COLO668 (cell line): Measurements from ENCODE around the gene ACAA1.
A peak's percentile ranks its signal among the peaks of the same experiment; 100 is the strongest.
"Not testable (repeated sequence)": the region's sequence is repeated elsewhere in the genome, so short reads cannot be mapped to it uniquely, and the experiment has no call there.

ENCODE experiments used
- DNase-seq: peaks from one replicate; lab custom pipeline; 2025; ENCODE audit not compliant: unreplicated experiment; lab: John Stamatoyannopoulos, UW

Gene ACAA1, protein sequence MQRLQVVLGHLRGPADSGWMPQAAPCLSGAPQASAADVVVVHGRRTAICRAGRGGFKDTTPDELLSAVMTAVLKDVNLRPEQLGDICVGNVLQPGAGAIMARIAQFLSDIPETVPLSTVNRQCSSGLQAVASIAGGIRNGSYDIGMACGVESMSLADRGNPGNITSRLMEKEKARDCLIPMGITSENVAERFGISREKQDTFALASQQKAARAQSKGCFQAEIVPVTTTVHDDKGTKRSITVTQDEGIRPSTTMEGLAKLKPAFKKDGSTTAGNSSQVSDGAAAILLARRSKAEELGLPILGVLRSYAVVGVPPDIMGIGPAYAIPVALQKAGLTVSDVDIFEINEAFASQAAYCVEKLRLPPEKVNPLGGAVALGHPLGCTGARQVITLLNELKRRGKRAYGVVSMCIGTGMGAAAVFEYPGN

DNA sequence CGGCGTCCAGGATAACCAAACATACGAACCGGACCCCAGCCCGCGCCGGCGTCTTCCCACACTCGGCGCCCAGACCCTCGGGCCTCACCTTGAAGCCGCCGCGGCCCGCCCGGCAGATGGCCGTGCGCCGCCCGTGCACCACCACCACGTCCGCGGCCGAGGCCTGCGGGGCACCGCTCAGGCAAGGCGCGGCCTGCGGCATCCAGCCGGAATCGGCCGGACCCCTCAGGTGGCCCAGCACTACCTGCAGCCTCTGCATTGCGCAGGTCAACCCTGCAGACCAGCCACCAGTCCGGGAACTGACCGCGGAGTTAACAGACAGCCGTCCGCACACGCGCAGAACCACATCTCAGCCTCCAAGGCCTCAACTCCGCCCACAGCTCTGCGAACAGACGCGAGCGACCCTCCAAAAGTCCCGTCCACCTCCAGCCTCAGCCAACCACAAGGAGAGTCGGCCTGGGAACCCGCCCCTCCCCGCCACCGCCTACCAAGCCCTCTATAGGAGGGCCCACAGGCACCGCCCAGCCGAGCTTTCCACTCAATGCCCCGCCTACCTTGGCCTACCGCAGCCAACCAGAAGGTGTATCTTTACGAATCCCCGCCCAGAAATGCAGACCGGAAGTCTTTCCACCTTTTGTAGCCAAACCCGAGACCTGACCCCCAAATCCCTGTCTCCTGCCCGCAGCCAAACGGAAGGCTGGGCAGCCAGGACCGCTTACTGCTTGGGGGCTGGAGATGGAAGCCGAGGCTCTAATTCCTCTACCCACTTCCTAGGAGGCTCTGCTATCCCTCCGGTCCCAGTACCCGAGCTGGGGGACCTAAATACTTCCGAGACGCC, at the start of gene ACAA1:
Gene ACAA1, minus strand, starts transcription at position 351 of the 838 bp plus-strand sequence. Its CDS starts 92 bp downstream, at position 259.
- peak; percentile 96 for DNase-seq

DNA sequence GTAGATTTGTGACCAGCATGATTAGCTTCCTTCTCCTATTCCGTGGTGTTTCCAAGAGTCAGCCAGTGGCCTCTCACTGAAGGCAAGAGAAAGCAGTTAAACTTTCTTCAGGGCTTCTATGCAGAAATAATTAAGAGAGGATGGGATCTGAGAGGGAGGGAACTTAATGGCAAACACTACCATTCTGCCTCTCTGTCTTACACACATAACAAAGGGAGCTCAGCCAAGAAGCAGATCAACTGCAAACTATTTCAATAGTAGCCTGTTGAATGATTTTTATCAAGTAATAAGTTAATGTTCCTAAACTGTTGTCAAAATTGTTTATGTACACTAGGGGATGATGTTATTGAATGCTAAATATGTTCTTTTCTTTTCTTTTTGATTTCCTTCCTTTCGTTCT, 40.3 kb upstream of the ACAA1 start:
- DNase-seq, result no peak

DNA sequence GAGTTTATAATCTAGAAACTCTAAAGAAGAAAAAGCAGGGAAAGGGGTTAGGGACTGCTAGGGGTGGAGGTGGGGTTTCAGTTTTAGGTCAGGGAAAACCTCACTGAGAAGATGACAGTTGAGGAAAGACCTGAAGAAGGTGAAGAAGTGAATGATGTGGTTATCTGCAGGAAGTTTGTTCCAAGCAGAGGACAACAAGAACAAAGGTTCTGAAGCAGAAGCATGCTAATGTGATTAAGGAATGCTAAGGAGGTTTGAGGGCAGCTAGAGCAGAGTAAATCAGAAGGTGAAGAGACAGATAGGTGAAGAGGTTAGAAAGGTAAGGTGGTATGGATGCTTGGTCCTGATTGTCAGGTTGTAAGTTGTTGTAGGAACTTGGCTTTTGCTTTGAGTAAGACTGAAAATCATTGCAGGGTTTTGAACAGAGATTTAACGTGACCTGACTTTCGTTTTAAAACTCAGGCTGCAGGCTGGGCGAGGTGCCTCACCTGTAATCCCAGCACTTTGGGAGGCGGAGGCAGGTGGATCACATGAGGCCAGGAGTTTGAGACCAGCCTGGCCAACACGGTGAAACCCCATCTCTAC, 37.0 kb upstream of the ACAA1 start:
- DNase-seq, result no peak

DNA sequence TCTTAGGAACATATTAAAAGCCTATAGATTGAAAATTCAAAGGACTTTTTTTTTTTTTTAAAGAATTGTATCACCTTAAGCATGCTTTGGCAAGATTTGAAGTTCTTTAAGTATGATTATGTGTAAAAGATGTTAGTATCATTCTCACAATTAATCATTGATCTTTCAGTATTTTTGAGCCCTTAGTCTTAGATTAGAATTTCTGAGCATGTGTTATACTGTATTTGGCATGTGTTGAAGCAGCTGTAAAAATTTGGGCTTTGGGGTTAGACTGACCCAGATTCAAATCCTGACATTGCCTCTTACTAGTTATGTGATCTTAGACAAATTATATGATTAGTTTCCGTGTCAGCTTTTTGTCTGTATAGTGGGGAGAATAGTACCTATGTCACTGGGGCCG, 34.7 kb upstream of the ACAA1 start:
- DNase-seq, result no peak

DNA sequence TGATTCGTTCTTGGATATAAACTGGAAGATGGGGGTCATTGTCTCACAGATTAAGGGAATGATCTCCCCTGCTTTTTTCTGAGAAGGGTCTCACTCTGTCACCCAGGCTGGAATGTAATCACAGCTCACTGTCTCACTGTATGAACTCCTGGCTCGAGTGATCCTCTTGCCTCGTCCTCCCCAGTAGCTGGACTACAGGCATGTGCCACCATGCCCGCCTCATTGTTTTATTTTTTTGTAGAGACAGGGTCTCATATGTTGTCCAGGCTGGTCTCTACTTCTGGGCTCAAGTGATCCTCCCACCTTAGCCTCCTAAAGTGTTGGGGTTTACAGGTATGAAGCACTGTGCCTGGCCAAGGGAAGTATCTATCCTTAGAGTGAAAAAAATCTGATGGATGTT, 33.8 kb upstream of the ACAA1 start:
- no peak for DNase-seq

DNA sequence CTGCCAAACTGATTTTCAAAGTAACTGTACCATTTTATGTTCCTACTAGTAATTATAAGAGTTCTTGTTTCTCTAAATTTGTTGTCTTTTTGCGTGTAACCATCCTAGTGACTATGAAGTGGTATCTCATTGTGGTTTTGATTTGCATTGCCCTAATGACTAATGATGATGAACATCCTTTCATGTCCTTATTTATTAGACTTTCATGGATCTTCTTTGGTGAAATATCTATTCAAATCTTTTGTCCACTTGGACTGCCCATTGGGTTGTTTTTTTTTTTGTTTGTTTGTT, 32.0 kb upstream of the ACAA1 start:
- no peak for DNase-seq

DNA sequence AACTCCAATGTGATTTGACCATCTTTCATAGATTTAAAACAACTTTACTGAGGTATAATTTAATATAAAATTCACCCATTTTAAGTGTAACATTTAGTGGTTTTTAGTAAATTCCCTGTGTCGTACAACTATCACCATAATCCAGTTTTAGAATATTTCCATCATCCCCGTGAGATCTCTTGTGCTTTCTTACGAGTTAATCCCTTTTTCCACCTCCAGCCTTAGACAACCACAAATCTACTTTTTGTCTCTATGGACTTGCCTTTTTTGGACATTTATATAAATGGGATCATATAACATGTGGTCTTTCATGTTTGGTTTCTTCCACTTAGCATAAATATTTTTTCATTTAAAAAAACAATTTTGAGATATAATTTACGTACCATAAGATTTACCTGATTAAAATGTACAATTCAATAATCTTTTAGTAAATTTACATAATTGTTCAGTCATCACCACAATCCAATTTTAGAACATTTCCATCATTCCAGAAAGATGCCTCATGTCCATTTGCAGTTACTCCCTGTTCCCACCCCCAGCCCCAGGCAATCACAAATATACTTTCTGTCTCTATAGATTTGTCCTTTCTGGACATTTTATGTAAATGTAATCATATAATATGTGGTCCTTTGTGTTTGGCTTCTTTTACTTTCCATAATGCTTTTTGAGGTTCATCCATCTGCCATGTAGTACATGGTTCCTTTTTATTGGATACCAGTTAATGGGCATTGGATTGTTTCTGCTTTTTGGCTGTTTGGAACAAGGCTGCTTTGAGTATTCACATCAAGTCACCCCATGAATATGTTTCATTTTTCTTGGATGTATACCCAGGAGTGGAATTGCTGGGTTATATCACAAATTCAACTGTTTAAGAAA, 31.5 kb upstream of the ACAA1 start:
- DNase-seq, result no peak

DNA sequence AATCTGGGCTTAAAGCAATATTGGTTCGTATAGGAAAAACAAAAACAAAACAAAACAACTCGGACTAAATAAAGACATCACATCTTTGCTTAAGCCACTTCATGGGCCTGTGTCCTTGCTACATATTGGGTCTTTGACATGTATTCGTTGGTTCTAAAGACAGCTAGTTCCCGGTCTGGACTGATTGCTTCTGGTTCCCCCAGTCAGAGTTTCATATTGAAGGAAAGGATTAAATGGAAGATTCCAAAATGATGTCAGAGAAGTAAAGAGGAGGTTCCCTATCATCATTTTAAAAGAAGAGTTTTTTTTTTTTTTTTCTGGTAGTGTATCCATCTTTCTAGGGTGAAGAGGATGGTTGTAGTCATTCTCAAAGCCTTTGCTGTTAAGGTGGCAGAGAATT, 30.7 kb upstream of the ACAA1 start:
- DNase-seq, result no peak

DNA sequence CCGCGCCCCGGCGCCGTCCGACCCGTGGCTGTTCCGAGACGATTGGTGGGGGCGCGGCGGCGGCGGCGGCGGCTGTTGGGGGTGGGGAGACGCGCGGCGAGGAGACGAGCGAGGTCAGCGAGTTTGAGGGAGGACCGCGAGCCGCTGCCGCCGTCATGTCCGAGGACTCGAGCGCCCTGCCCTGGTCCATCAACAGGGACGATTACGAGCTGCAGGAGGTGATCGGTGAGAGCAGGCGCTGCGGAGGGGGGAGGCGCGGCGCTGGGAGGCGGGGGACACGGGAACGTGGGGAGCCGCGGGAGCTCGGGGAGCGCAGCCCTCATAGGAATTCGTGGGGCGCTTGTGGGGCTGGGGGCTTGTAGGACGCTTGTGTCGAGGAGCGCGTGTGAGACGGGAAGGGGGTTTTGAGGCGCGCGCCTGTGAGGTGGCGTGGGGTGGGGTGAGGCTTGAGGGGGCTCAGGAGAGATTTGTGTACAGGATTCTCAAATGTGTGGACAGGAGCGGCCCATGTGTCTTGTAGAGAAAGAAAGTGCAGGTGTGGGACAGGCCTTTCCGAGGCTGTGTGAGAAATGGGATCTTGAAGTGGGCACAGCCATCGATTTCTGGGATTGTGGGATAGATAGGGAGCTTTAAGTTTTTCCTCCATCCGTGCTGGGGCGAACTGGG, 28.9 kb upstream of the ACAA1 start:
- peak; percentile 65 for DNase-seq

DNA sequence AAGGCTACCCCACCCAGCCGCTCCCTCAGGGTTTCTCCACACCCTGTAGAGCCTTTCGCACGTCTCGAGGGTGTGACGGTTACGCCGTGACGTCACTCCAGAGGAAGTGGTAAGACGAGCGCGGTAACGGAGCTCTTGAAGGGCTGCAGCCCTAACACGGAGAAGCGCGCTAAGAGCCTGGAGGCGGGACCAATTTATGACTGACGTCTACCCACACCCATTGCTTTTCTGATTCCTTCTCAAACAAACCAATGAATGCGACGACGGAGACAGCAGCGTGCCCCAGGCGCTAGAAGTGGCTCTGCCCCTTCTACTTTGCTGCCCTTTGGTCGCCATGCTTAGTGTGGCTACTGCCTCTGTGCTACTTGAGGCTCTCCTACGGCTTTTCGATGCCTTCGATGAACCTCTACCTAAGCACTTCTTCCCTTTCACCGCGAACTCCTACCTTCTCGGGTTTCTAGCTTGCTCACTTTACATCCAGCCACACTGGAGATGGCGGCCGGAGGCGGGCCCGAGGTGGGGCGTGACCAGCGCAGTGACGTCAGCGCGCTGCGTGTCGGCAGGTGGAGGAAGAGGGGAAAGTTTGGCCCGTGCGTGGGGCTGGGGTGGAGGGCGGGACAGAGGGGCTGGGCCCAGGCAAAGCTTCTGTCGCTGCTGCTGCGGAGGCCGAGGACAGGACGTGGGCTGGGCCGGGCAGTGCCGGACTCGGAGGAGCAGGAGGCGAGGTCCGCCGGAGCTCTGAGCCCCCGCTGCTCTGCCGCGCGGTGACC, 28.2 kb upstream of the ACAA1 start, which contains the start of gene OXSR1:
Gene OXSR1, plus strand, starts transcription at position 586 of the 770 bp plus-strand sequence. CDS start 340 bp downstream, outside the sequence.
- DNase-seq, result peak; percentile 95

DNA sequence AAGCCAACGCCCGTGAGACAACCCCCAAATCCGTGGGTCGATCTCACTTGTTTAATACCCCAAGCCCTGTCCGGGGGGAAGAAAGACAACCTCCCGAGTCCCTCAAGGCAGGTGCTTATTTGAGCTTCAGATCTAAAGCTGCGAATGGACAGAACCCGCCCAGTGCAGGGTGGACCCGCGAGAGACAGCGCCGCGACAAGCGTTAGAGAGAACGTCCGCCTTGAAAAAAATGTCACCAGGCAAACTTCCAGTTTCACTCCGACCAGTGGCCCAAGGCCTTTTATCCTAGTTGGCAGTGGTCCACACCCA, 27.7 kb upstream of the ACAA1 start:
- no peak for DNase-seq

DNA sequence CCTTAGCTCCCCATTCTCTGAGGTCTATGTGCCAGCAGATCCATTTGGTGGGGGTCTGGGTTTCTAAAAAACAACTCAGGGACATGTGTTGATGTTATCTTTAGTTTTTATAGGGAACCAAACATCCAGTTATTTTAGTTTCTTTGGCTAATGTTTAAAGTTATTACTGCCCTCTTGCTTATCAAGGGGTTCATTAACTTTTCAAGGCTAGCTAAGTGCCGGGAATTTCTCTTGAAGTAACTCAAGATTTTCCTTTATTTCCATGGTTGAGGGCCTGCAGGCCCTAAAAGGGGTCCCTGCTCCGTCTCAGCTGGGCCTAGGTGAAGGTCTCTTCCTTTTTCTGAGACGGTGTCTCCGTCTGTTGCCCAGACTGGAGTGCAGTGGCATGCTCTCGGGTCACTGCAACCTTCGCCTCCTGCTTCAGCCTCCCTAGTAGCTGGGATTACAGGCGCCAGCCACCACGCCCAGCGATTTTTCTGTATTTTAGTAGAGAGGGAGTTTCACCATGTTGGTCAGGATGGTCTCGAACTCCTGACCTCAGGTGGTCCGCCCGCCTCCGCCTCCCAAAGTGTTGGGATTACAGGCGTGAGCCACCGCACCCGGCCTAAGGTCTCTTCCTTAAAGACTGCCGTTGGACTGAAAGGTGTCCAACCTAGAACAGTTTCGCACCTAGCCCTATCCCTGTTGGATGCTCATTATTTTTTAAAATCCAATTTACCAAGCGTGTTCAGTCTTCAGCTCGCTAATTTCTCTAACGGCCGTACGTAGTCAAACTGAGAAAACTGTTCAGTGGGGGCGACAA, 27.1 kb upstream of the ACAA1 start:
- no peak for DNase-seq

DNA sequence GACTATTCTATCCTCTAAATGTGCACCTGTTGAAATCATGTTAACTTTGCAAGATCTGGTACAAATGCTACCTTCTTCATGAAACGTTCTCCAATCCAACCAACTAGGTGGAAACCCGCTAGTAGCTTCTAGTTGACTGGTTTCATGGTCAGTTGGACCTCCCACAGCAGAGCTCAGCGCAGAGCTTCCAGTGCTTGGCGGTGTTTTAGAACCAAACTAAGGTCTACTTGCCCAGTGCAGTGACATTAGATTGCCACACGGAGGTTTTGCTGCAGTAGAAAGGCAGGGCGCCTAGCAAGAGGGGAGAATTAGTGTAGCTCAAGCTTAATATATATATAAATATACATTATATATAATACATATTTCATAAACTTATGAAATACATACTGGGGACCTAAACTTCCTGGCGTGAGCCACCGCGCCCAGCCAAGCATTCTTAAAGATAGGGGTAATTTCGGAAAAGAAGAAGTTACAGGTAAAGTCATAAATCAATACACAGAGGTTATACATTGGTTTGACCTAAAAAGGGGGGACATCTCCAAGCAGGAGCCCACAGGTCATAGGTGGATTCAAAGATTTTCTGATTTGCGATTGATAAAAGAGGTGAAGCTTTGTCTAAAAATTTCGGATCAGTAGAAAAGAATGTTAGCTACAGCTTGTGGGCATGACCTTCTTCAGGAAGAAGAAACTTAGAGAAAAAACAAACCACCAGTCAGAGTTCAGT, 26.4 kb upstream of the ACAA1 start:
- no peak for DNase-seq

DNA sequence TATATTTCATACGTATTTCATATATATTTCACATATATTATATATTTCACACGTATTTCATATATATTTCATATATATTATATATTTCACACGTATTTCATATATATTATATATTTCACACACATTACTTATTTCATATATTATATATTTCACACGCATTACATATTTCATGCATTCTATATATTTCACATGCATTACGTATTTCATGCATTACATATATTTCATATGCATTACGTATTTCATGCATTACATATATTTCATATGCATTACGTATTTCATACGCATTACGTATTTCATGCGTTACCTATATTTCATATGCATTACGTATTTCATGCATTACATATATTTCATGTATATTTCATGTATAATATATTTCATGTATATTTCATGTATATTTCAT, 23.8 kb upstream of the ACAA1 start:
- not testable (repeated sequence) for DNase-seq

DNA sequence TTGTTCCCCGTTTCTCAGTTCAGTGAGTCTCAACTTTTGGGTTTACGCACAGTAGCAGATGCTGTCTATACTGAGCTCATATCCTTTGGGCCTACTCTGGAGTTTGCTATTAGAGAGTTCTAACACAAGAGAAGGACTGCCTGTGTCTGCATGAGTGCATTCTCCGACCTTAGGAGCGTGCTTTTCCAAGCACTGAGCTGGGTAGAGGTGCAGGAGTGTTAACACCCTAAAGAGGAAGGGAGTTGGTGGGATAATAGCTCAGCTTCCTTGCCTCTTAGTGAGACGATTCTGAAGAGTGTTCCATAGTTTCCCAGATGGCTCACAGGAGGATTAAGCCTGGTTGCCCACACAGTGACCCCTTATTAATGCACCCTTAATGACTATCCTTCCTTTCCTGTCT, 21.5 kb upstream of the ACAA1 start:
- DNase-seq, result no peak

DNA sequence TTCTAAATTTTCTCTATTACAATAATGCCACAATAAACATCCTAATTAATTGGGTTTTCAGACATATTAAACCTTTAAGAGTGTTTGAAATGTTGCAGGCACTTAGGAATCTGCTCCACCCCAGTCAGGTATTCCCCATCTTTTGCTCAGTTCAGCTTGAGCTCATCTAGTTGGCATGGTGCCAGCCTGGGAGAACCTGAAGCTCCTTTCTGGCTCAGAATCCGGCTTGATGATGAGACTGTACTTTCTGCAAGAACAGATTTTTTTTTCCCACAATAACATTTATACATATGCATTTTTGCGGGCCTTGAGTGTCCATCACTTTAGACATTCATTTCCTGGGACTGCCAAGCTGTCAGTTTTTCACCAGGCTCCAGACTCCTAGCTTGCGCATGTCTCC, 20.7 kb upstream of the ACAA1 start:
- DNase-seq, result peak; percentile 10

DNA sequence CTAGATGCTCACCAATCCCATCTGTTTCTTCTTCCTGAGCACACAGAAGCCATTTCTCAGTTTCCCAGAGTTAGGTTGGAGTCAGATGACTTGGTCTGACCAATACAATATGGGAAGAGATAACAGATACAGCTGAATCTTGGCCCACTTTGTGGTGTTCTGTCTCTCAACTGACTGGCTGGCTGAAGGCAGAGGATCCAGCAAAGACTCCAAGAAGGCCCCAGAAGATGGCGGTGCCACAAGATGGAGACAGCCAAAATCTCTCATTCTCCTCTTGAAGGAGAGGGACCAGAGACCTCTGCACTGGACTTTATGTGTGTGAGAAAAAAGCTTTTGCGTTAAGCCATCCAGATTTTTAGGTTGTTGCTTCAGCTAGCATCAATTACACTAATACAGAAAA, 20.2 kb upstream of the ACAA1 start:
- DNase-seq, result no peak

DNA sequence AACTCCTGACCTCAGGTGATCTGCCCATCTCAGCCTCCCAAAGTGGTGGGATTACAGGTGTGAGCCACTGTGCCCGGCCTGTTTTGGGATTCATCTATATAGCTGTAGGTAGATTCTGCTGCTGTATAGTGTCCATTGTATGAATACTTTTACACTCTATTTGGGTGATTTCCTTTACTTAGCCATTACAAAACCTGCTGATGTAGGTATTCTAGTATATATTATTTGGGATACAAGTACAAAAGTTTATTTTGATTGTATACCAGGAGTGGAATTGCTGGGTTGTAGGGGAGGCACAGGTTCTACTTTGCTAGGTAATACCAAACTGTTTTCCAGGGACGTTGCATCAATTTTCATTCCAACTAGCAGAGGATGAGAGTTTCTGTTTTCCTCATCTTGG, 18.9 kb upstream of the ACAA1 start:
- DNase-seq, result no peak
